ENCODE data around the gene POR. TPM values are rescaled to one million over a fixed set of nuclear protein-coding genes. Genes with fewer than 3 reads are reported as not detected.

The POR gene
- total and polyA plus RNA-seq, 12 donors = 268 to 1,301 (median 597) TPM

DNA sequence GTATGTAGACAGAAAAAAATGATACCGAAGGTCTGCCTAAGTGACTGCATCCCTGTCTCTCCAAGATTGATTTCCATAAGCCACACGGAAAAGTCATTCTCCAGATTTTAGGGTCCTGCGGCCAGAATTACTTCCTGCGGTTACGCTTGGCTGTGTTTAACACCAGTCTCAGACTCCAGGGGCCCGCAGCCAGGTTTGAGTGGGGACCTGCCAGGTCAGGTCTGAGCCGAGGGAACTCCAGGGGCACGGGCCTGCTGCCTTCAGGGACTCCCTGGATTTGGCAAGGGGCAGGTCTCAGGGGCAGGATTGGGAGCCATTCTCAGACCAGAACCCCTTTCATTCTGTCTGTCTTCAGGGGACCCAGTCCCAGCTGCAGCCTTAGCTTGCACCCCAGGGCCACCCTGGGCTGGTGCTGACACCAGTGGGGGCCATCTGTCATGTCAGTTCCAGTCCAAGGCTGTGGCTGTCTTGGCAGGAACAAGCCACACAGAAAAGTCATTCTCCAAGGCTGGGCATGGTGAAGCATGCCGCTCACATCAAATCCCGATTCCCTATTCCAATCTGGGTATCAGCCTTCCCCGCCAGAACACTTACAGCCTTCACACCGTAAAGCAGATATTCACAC is 40.5 kb downstream of the POR start:
- TF ChIP-seq POLR2A (IDR thresholded peaks at IDR 0.05) = no peak
- TF ChIP-seq, protein P1, sequence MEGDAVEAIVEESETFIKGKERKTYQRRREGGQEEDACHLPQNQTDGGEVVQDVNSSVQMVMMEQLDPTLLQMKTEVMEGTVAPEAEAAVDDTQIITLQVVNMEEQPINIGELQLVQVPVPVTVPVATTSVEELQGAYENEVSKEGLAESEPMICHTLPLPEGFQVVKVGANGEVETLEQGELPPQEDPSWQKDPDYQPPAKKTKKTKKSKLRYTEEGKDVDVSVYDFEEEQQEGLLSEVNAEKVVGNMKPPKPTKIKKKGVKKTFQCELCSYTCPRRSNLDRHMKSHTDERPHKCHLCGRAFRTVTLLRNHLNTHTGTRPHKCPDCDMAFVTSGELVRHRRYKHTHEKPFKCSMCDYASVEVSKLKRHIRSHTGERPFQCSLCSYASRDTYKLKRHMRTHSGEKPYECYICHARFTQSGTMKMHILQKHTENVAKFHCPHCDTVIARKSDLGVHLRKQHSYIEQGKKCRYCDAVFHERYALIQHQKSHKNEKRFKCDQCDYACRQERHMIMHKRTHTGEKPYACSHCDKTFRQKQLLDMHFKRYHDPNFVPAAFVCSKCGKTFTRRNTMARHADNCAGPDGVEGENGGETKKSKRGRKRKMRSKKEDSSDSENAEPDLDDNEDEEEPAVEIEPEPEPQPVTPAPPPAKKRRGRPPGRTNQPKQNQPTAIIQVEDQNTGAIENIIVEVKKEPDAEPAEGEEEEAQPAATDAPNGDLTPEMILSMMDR (IDR thresholded peaks at IDR 0.05) = no peak

DNA sequence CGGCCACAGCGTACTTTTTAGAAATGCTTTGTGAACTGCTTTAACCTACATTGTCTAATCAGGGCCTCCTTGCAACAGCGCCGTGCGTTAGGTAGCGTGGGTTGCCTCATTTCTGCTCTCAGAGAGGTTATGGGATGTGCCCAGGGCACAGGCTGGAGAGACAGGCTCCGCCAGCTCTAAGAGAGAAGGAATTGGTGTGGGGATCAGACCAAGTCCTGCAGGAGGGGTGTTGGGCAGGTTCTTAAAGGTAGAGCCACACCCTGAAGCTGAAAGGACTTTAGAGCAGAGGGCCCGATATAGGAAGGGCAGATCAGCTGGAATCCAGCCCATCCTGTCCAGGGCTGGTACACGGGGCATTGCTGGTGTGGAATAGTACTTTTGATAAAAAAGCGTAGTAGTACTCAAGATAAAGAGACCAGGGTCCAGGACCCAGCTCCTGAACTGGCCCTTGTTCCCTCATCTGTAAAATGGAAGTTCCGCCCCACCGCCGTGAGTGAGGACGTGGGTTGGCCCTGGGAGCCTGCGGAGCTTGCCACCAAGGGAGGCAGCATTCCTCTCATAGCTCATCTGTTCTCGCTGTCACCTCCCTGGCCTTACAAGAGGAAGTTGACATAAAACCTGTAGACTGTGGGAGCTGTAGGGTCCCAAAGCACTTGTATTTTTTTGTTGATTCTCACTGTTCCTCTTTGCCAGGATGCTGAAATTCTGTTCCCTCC is 42.2 kb downstream of the POR start:
- no peak overlapping the region for H3K4me3 ChIP-seq
- WGBS, 4 donors = 81 to 89% (median 84%) methylated on average over 16 of the region's 16 CpGs
- peaks cover 16 to 42% of the 10 kb centered on the region in 2 donors for H3K4me1 ChIP-seq (replicated peaks in 1 of 2)
- no peaks in the 10 kb centered on the region for H3K9me3 ChIP-seq (replicated peaks in 1 of 3)
- H3K27ac ChIP-seq = peak overlapping the region in 3 of 5 donors; percentile 40 to 87 (median 54)
- DNase-seq = no peak
- TF ChIP-seq POLR2A (IDR thresholded peaks at IDR 0.05) = no peak
- TF ChIP-seq, protein P1 (IDR thresholded peaks at IDR 0.05) = no peak
- peaks cover 0 to 64% of the 10 kb centered on the region in 2 donors for H3K36me3 ChIP-seq (replicated peaks in 1 of 2)
- intact Hi-C loops (cut with DNase I) = no loop called here
- no peaks in the 10 kb centered on the region for H3K27me3 ChIP-seq

More for the DNA sequence above, 40.5 kb downstream of the POR start:
- Histone ChIP-seq H3K4me3 (no peak overlapping the region), H3K27me3 (no peaks in the 10 kb centered on the region), H3K9me3 (replicated peaks in 1 of 3) (no peaks in the 10 kb centered on the region), H3K27ac (peak overlapping the region; percentile 26 to 87 (median 59)), H3K4me1 (replicated peaks in 1 of 2) (peaks cover 15 to 47% of the 10 kb centered on the region in 2 donors), H3K36me3 (replicated peaks in 1 of 2) (peaks cover 0 to 61% of the 10 kb centered on the region in 2 donors)
- intact Hi-C loops (cut with DNase I) = no loop called here
- peak; percentile 51 to 83 (median 75) for DNase-seq
- 41 to 45% (median 43%) methylated on average over 11 to 12 of the region's 12 CpGs for WGBS, 4 donors

DNA sequence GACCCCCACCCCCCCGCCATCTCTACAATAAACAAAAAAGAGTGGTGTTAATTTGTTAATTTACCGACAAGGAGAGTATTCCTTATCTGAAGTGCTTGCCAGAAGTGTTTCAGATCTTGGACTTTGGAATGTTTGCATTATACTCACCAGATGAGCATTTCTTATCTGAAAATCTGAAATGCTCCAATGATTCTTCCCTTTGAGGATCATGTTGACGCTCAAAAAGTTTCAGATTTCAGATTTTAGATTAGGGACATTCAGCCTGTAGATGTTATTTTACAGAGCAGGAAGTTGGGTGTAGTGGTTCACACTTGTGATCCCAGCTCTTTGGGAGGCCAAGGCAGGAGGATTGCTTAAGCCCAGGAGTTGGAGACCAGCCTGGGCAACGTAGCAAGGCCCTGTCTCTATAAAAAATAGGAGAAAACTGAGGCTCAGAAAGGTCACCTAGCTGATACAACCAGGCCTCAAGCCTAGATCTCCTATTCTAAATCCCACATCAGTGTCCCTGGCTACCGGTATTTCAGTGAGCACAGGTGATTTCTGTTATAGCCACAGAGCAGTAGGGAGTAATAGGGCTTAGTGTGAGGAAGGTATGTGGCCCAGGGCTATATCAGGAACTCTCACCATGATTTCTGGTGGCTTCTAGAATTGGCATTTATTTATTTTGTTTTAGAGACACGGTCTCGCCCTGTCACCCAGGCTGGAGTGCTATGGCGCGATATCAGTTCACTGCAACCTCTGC is 44.0 kb downstream of the POR start:
- DNase-seq = no peak
- Histone ChIP-seq H3K27me3 (no peaks in the 10 kb centered on the region), H3K27ac (peak overlapping the region in 2 of 5 donors; percentile 2 to 6), H3K36me3 (replicated peaks in 1 of 2) (peaks cover 0 to 61% of the 10 kb centered on the region in 2 donors), H3K9me3 (replicated peaks in 1 of 3) (no peaks in the 10 kb centered on the region), H3K4me3 (no peak overlapping the region), H3K4me1 (replicated peaks in 1 of 2) (peaks cover 31 to 51% of the 10 kb centered on the region in 2 donors)
- intact Hi-C loops (cut with DNase I) = no loop called here
- no peak for TF ChIP-seq POLR2A (IDR thresholded peaks at IDR 0.05)
- TF ChIP-seq, protein P1 (IDR thresholded peaks at IDR 0.05) = no peak
- WGBS, 4 donors = 78 to 89% (median 86%) methylated on average over 9 of the region's 9 CpGs

DNA sequence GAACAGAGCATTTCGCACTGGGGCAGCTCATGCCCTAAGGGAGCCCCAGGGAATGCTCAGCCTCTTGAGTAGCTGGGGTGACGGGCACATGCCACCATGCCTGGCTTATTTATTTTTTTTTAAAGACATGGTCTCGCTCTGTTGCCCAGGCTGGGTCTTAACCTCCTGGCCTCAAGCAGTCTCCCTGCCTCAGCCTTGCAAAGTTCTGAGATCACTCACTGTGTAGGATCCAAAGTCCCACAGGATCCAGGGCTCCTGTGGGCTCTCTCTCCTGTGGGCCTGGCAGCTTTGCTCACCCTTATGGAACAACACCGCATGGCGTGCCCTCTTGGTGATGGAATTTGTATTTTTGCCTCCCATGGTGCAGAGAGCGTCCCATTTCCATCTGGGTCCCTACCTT is 45.4 kb downstream of the POR start:
- H3K27ac ChIP-seq = peak overlapping the region in 1 of 5 donors; percentile 97
- H3K9me3 ChIP-seq (replicated peaks in 1 of 3) = no peaks in the 10 kb centered on the region
- TF ChIP-seq POLR2A (IDR thresholded peaks at IDR 0.05) = no peak
- TF ChIP-seq, protein P1 (IDR thresholded peaks at IDR 0.05) = no peak
- peaks cover 34 to 48% of the 10 kb centered on the region in 2 donors for H3K4me1 ChIP-seq (replicated peaks in 1 of 2)
- H3K27me3 ChIP-seq = no peaks in the 10 kb centered on the region
- H3K36me3 ChIP-seq (replicated peaks in 1 of 2) = peaks cover 0 to 47% of the 10 kb centered on the region in 2 donors
- no peak for DNase-seq
- intact Hi-C loops (cut with DNase I) = no loop called here
- WGBS, 4 donors = 95 to 99% (median 96%) methylated on average over 6 of the region's 6 CpGs
- no peak overlapping the region for H3K4me3 ChIP-seq

Data from adrenal gland (tissue), 12 donors.